ENCODE data around the gene PIGK.
"Not testable (repeated sequence)": the region's sequence is repeated elsewhere in the genome, so short reads cannot be mapped to it uniquely, and the experiment has no call there.

Gene PIGK

DNA sequence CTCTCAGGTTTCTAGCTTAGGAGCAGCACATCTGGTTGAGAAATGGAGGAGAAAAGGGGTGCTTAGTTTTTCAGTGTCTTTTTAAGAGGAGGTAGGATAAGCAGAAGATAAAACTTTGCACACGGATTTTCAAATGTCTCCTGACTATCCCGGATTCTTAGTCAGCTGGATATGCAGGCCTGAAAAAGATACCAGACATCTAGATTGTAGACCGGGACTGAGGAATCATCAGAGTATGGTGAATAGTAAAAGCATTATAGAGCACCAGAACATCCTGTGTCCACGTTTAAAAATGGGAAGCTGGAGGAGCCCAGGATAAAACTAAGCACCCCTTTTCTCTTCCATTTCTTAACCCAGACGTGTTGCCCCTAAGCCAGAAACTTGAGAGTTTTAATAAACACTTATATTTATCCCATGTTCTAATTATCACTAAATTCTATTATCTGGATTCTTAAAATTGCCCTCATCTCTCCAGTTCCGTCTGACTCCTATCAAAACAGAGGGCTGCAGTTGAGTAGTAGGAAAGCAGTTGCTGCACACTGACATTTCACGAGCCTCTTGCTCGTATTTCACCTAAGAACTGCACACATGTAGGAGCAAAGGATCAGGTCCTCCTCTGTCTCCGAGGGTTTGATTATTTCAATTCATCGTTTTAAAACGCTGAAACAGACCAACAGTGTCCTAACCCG, 609 bp downstream of the PIGK start:
- Histone ChIP-seq H3K27me3 (ENCODE audit: insufficient read depth, low read length, poor library complexity) (no peaks in the 10 kb centered on the region), H3K4me3 (ENCODE audit: low read length) (peak overlapping the region; percentile 96), H2BK120ac (ENCODE audit: low read depth, low read length) (no peak overlapping the region), H3K23ac (ENCODE audit: low read length) (no peak overlapping the region), H3K18ac (ENCODE audit: low read length) (peak overlapping the region; percentile 46), H3K79me2 (ENCODE audit: control insufficient read depth, insufficient read depth, low read length) (no peaks in the 10 kb centered on the region), H3K79me1 (ENCODE audit: low read length) (no peaks in the 10 kb centered on the region), H3K56ac (ENCODE audit: low read length) (peak overlapping the region; percentile 95), H2AK5ac (ENCODE audit: low read length) (no peak overlapping the region), H3K36me3 (ENCODE audit: control insufficient read depth, insufficient read depth, low read length) (no peaks in the 10 kb centered on the region), H4K8ac (ENCODE audit: low read depth, low read length) (no peak overlapping the region), H3K4me1 (ENCODE audit: control insufficient read depth, low read depth, low read length) (no peaks in the 10 kb centered on the region), H3K9ac (ENCODE audit: low read length) (peak overlapping the region; percentile 90), H3K27ac (ENCODE audit: low read depth, low read length) (no peak overlapping the region), H4K5ac (ENCODE audit: low read length) (no peak overlapping the region), H3K4me2 (ENCODE audit: low read length) (peak overlapping the region; percentile 41), H2BK5ac (ENCODE audit: low read length) (no peak overlapping the region), H3K4ac (ENCODE audit: low read depth, low read length) (peak overlapping the region; percentile 71), H2BK15ac (replicated peaks; ENCODE audit: low read depth) (no peak overlapping the region)
- no CpG with 5 or more reads among the region's 12 CpGs for WGBS (ENCODE audit: extremely low coverage, insufficient coverage, low lambda C conversion rate)
- DNase-seq = no peak

- not testable (repeated sequence) for H2BK5ac ChIP-seq (ENCODE audit: low read length); H3K9ac ChIP-seq (ENCODE audit: low read length); H3K4me1 ChIP-seq (ENCODE audit: control insufficient read depth, low read depth, low read length); H2BK15ac ChIP-seq (replicated peaks; ENCODE audit: low read depth); H3K4me3 ChIP-seq (ENCODE audit: low read length); H3K23ac ChIP-seq (ENCODE audit: low read length); H3K4ac ChIP-seq (ENCODE audit: low read depth, low read length); H2BK120ac ChIP-seq (ENCODE audit: low read depth, low read length); H3K18ac ChIP-seq (ENCODE audit: low read length); H3K27ac ChIP-seq (ENCODE audit: low read depth, low read length); H3K56ac ChIP-seq (ENCODE audit: low read length); H3K79me2 ChIP-seq (ENCODE audit: control insufficient read depth, insufficient read depth, low read length); H2AK5ac ChIP-seq (ENCODE audit: low read length); H3K4me2 ChIP-seq (ENCODE audit: low read length); H3K79me1 ChIP-seq (ENCODE audit: low read length); H4K5ac ChIP-seq (ENCODE audit: low read length); H3K36me3 ChIP-seq (ENCODE audit: control insufficient read depth, insufficient read depth, low read length); H3K27me3 ChIP-seq (ENCODE audit: insufficient read depth, low read length, poor library complexity); H4K8ac ChIP-seq (ENCODE audit: low read depth, low read length)
- WGBS (ENCODE audit: extremely low coverage, insufficient coverage, low lambda C conversion rate) = no CpG with 5 or more reads among the region's 3 CpGs
- peak; percentile 23 for DNase-seq
Measured at GRCh38 chr1:77204043-77204442, 15.2 kb downstream of the PIGK start.

- no peaks in the 10 kb centered on the region for H3K36me3 ChIP-seq (ENCODE audit: control insufficient read depth, insufficient read depth, low read length)
- no CpG with 5 or more reads among the region's 3 CpGs for WGBS (ENCODE audit: extremely low coverage, insufficient coverage, low lambda C conversion rate)
- no peak for DNase-seq
- H2BK120ac ChIP-seq (ENCODE audit: low read depth, low read length) = no peak overlapping the region
- H3K4me2 ChIP-seq (ENCODE audit: low read length) = no peak overlapping the region
- no peak overlapping the region for H2AK5ac ChIP-seq (ENCODE audit: low read length)
- H3K4me1 ChIP-seq (ENCODE audit: control insufficient read depth, low read depth, low read length) = no peaks in the 10 kb centered on the region
- no peaks in the 10 kb centered on the region for H3K79me2 ChIP-seq (ENCODE audit: control insufficient read depth, insufficient read depth, low read length)
- no peak overlapping the region for H3K23ac ChIP-seq (ENCODE audit: low read length)
- H3K27ac ChIP-seq (ENCODE audit: low read depth, low read length) = no peak overlapping the region
- H4K8ac ChIP-seq (ENCODE audit: low read depth, low read length) = no peak overlapping the region
- no peak overlapping the region for H3K56ac ChIP-seq (ENCODE audit: low read length)
- H4K5ac ChIP-seq (ENCODE audit: low read length) = no peak overlapping the region
- no peaks in the 10 kb centered on the region for H3K27me3 ChIP-seq (ENCODE audit: insufficient read depth, low read length, poor library complexity)
- no peak overlapping the region for H2BK5ac ChIP-seq (ENCODE audit: low read length)
- no peak overlapping the region for H3K4ac ChIP-seq (ENCODE audit: low read depth, low read length)
- H2BK15ac ChIP-seq (replicated peaks; ENCODE audit: low read depth) = no peak overlapping the region
- H3K79me1 ChIP-seq (ENCODE audit: low read length) = no peaks in the 10 kb centered on the region
- H3K9ac ChIP-seq (ENCODE audit: low read length) = no peak overlapping the region
- H3K18ac ChIP-seq (ENCODE audit: low read length) = no peak overlapping the region
- H3K4me3 ChIP-seq (ENCODE audit: low read length) = no peak overlapping the region
Measured at GRCh38 chr1:77202751-77203150, 16.5 kb downstream of the PIGK start.

DNA sequence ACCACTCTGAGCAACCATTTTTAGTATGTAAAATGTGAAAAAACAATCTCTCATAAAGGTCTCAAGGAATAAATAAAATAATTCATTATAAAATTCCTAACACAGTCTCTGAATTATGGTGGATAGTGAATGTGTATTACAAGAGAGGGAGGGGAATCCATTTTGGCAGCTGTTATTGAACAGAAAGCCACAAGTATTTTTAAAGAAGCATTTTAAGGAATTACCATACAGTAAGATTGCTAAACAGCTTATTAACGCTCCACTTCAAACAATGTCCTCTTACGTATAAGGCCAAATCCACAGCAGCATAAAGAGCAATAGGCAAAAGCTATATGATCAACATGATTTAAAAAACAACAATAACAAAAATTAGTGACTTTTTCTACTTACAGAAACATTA, 18.4 kb downstream of the PIGK start:
- Histone ChIP-seq H2BK120ac (ENCODE audit: low read depth, low read length) (no peak overlapping the region), H4K8ac (ENCODE audit: low read depth, low read length) (no peak overlapping the region), H3K27me3 (ENCODE audit: insufficient read depth, low read length, poor library complexity) (no peaks in the 10 kb centered on the region), H3K4me2 (ENCODE audit: low read length) (no peak overlapping the region), H2BK15ac (replicated peaks; ENCODE audit: low read depth) (no peak overlapping the region), H4K5ac (ENCODE audit: low read length) (no peak overlapping the region), H2BK5ac (ENCODE audit: low read length) (no peak overlapping the region), H3K23ac (ENCODE audit: low read length) (no peak overlapping the region), H3K4me3 (ENCODE audit: low read length) (no peak overlapping the region), H3K9ac (ENCODE audit: low read length) (no peak overlapping the region), H3K56ac (ENCODE audit: low read length) (no peak overlapping the region), H3K79me2 (ENCODE audit: control insufficient read depth, insufficient read depth, low read length) (no peaks in the 10 kb centered on the region), H3K4ac (ENCODE audit: low read depth, low read length) (no peak overlapping the region), H2AK5ac (ENCODE audit: low read length) (no peak overlapping the region), H3K79me1 (ENCODE audit: low read length) (no peaks in the 10 kb centered on the region), H3K36me3 (ENCODE audit: control insufficient read depth, insufficient read depth, low read length) (no peaks in the 10 kb centered on the region), H3K4me1 (ENCODE audit: control insufficient read depth, low read depth, low read length) (no peaks in the 10 kb centered on the region), H3K27ac (ENCODE audit: low read depth, low read length) (no peak overlapping the region), H3K18ac (ENCODE audit: low read length) (no peak overlapping the region)
- no CpG with 5 or more reads among the region's 2 CpGs for WGBS (ENCODE audit: extremely low coverage, insufficient coverage, low lambda C conversion rate)
- no peak for DNase-seq

GRCh38 chr1:77200293-77200692, 18.9 kb downstream of the PIGK start:
- no peak overlapping the region for H3K4me3 ChIP-seq (ENCODE audit: low read length)
- no peak overlapping the region for H2BK120ac ChIP-seq (ENCODE audit: low read depth, low read length)
- no peak overlapping the region for H2BK5ac ChIP-seq (ENCODE audit: low read length)
- H3K9ac ChIP-seq (ENCODE audit: low read length) = no peak overlapping the region
- no peak overlapping the region for H4K8ac ChIP-seq (ENCODE audit: low read depth, low read length)
- no peak overlapping the region for H3K27ac ChIP-seq (ENCODE audit: low read depth, low read length)
- DNase-seq = no peak
- H2BK15ac ChIP-seq (replicated peaks; ENCODE audit: low read depth) = no peak overlapping the region
- no peak overlapping the region for H3K4me2 ChIP-seq (ENCODE audit: low read length)
- H3K36me3 ChIP-seq (ENCODE audit: control insufficient read depth, insufficient read depth, low read length) = no peaks in the 10 kb centered on the region
- H3K79me2 ChIP-seq (ENCODE audit: control insufficient read depth, insufficient read depth, low read length) = no peaks in the 10 kb centered on the region
- H3K23ac ChIP-seq (ENCODE audit: low read length) = no peak overlapping the region
- no peak overlapping the region for H3K18ac ChIP-seq (ENCODE audit: low read length)
- H3K79me1 ChIP-seq (ENCODE audit: low read length) = no peaks in the 10 kb centered on the region
- H3K4me1 ChIP-seq (ENCODE audit: control insufficient read depth, low read depth, low read length) = no peaks in the 10 kb centered on the region
- no peak overlapping the region for H3K56ac ChIP-seq (ENCODE audit: low read length)
- no peak overlapping the region for H2AK5ac ChIP-seq (ENCODE audit: low read length)
- no peaks in the 10 kb centered on the region for H3K27me3 ChIP-seq (ENCODE audit: insufficient read depth, low read length, poor library complexity)
- no peak overlapping the region for H3K4ac ChIP-seq (ENCODE audit: low read depth, low read length)
- no peak overlapping the region for H4K5ac ChIP-seq (ENCODE audit: low read length)

- Histone ChIP-seq H3K27me3 (ENCODE audit: insufficient read depth, low read length, poor library complexity) (no peaks in the 10 kb centered on the region), H3K36me3 (ENCODE audit: control insufficient read depth, insufficient read depth, low read length) (no peaks in the 10 kb centered on the region), H3K4me3 (ENCODE audit: low read length) (no peak overlapping the region), H4K5ac (ENCODE audit: low read length) (no peak overlapping the region), H3K79me2 (ENCODE audit: control insufficient read depth, insufficient read depth, low read length) (no peaks in the 10 kb centered on the region), H4K8ac (ENCODE audit: low read depth, low read length) (no peak overlapping the region), H3K4me2 (ENCODE audit: low read length) (no peak overlapping the region), H3K23ac (ENCODE audit: low read length) (no peak overlapping the region), H2BK15ac (replicated peaks; ENCODE audit: low read depth) (no peak overlapping the region), H3K4me1 (ENCODE audit: control insufficient read depth, low read depth, low read length) (no peaks in the 10 kb centered on the region), H2BK5ac (ENCODE audit: low read length) (no peak overlapping the region), H3K9ac (ENCODE audit: low read length) (no peak overlapping the region), H2BK120ac (ENCODE audit: low read depth, low read length) (no peak overlapping the region), H3K56ac (ENCODE audit: low read length) (no peak overlapping the region), H3K27ac (ENCODE audit: low read depth, low read length) (no peak overlapping the region), H3K18ac (ENCODE audit: low read length) (no peak overlapping the region), H2AK5ac (ENCODE audit: low read length) (no peak overlapping the region), H3K4ac (ENCODE audit: low read depth, low read length) (no peak overlapping the region), H3K79me1 (ENCODE audit: low read length) (no peaks in the 10 kb centered on the region)
- DNase-seq = no peak
- WGBS (ENCODE audit: extremely low coverage, insufficient coverage, low lambda C conversion rate) = no CpG with 5 or more reads among the region's 3 CpGs
Measured at GRCh38 chr1:77197351-77197750, 21.9 kb downstream of the PIGK start.
